GM21528 (cell line): Measurements from ENCODE around the gene DNAJB8.

ENCODE experiments used
- ATAC-seq: cut with Tn5 transposase; IDR thresholded peaks from one replicate; pipeline ENCODE4 v1.9.1; 2021; ENCODE audit warnings: mild to moderate bottlenecking, moderate library complexity; ENCODE audit not compliant: unreplicated experiment, low FRiP score

Gene DNAJB8

GRCh38 chr3:128452120-128452519 lies 14.6 kb downstream of the DNAJB8 start:
- ATAC-seq: no peak

DNA sequence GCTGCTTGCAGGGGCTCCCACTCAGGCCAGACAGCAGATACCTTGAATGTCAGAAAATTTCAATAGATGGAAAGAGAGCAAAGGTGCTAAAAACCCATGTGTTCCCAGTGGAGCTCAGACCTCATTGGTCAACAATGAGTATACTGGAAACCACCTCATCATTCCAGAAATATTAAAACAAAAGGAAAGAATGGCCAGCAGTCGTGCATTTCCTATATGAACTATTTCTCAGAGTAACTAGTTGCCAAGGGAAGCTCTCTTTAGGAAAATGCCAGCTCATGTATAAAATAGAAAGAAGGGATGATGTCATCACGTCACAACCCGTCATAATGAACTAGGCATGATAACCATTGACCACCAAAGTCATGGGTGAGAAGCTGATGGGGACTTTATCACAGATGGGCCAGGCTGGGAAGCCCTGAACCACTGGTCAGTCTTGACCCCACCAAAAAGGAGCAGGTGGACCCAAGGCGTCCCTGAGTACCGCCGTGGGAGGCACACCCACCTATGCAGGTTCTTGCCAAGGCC lies 17.5 kb downstream of the DNAJB8 start:
- ATAC-seq: no peak

GRCh38 chr3:128448491-128448890 lies 18.2 kb downstream of the DNAJB8 start:
- ATAC-seq: no peak

DNA sequence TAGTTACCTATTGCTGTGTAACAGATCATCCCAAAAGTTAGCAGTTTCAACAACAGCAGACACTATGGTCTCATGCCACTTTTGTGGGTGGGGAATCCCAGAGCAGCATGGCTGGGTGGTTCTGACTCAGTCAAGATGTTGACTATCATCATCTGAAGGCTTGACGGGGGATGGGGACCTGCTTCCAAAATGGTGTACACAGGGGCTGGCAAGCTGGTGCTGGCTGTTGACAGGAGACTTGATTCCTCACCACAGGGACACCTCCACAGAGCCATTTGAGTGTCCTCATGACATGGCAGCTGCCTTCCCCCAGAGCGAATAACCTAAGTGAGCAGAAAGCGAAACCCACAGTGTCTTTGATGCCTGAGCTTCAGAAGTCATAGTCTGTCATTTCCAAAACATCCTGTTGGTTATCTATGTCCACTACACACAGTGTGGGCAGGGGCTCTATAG lies 19.1 kb downstream of the DNAJB8 start:
- ATAC-seq: no peak

GRCh38 chr3:128446821-128447220 lies 19.9 kb downstream of the DNAJB8 start:
- ATAC-seq: no peak

- no peak for ATAC-seq
Measured at GRCh38 chr3:128445357-128445756, 21.3 kb downstream of the DNAJB8 start.

DNA sequence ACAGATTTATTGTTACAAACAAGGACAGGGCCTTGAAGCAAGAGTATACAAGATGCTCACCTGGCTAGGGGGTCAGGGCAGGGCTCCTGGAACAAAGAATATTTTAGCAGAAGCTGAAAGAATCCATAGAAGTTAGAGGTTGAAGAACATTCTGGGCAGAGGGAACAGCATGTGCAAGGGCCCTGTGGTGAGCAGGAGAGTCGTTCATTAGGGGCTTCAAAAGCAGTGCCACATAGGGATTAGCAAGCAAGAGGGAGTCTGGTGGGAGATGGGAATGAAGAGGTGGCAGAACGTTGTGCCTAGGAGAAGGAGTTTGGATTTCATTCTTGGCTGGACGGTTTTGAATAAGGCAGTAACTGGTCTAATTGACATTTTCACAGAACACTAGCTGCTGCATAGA lies 22.9 kb downstream of the DNAJB8 start:
- ATAC-seq: no peak

DNA sequence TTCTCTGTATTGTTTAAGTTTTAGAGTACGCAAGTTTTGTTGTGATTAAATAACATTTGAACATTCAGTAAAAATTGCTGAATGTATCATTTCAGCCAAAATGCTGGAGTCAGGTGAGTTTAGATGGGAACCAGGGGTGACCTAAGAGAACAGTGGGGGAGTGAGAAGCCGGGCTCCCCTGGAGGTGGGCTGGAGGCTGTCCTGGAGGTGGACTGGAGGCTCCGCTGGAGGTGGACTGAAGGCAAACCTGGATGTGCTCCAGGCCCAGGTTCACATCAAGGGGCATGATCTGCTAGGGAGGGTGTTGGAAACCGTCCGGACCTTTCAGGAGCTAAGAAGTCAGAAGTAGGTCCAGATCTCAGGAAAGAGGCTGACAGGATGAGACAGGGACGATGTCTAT lies 23.7 kb downstream of the DNAJB8 start:
- no peak for ATAC-seq

DNA sequence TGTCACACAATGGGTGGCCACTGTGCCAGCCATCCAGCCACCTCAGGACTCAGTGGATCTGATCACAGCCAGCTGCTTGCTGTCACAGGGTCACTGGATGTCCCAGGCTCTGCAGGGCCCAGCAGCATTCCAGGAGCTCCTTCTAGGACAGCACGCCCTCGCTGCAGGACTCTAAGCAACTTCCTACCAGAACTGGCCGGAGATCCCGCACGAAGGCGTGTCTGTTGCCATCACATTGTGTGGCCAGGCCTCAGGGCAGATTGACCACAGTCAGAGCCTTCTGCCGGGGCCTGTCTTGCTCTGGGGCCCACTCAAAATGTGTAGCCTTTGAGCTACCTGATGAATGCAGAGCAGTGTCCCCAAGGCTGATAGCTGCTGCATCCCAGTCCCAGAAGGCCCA lies 24.6 kb downstream of the DNAJB8 start:
- no peak for ATAC-seq

DNA sequence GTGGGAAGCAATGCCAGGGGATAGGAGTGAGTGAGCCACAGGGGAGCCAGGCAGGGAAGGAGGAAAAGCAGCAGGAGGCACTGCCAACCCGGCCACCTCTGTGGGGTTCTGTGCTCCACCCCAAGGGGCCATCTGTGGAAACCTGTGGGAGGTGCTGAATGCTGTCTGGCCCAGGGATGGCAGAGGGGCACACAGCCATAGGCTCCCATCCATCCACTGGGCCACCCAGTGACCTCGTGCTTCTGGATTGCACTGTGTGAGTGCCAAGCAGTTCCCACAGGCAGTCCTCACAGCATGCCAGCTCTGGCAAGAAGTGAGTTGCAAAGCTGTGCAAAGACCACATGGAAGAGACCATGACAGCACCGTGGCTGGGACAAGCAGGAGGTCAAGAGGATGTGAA lies 27.5 kb downstream of the DNAJB8 start:
- no peak for ATAC-seq

DNA sequence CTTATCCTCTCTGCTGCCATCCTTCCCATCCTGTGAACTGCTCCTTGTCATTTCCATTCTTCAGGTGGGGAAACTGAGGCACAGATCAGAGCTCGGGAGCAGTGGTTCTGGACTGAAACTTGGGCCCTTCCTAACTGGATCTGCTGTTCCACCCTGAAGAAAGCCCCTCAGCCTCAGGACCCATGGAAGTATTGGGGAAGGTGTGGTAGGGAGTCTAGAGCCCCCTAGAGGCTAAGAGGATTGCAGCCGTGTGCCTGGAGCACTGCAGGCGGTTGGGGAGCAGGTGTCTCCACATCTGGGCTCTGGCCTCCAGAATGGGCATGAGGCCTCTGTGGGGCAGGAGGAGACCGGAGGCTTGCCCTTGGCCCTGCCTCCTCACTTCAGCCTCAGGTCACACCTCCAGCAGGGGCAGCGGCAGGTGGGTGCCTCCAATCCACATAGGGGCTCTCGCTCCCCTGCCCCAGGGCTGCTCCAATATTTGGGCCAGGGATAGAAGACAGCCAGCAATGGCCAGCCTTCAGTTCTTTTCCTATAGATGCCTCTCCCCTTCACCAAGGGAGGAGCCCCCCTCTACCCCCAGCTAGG lies 28.1 kb downstream of the DNAJB8 start:
- ATAC-seq: no peak

- no peak for ATAC-seq
Measured at GRCh38 chr3:128436214-128436613, 30.5 kb downstream of the DNAJB8 start.

GRCh38 chr3:128435561-128435960 lies 31.1 kb downstream of the DNAJB8 start:
- no peak for ATAC-seq

GRCh38 chr3:128435058-128435457 lies 31.6 kb downstream of the DNAJB8 start:
- no peak for ATAC-seq

- ATAC-seq: no peak
Measured at GRCh38 chr3:128434524-128434923, 32.2 kb downstream of the DNAJB8 start.

- no peak for ATAC-seq
Measured at GRCh38 chr3:128433837-128434165, 32.9 kb downstream of the DNAJB8 start.

GRCh38 chr3:128432971-128433836 lies 33.5 kb downstream of the DNAJB8 start:
- ATAC-seq: no peak

DNA sequence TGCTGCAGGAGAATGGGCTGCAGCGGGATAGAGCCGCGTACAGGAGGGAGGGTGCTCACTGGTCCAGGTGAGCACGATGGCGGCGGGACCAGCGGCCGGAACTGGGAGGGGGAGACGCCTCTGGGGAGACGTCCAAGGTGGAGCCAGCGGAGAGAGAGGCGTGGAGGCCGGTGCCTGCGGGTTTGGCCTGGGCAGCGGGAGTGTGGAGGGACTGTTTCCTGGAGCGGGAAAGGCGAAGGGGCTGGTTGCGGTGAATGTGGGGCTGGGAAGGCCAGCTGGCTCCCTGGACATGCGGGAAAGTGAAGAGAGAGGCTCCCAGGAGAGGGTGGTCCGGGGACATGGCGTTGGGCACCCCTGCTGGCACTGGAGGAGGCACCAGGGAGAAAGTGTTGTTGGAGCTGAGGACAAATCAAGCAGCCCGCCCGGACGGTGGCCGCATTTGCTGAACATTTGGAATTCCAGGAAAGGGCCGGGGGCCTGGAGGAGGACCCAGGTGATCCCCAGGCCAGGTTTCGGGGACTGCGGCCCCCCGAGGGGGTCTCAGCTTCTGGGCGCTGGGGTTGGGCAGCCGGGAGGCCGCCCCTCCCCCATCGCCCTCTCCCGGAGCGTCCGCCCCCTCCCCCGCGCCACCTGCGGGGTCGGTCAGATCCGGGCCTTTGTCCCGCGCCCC lies 34.3 kb downstream of the DNAJB8 start:
- no peak for ATAC-seq

DNA sequence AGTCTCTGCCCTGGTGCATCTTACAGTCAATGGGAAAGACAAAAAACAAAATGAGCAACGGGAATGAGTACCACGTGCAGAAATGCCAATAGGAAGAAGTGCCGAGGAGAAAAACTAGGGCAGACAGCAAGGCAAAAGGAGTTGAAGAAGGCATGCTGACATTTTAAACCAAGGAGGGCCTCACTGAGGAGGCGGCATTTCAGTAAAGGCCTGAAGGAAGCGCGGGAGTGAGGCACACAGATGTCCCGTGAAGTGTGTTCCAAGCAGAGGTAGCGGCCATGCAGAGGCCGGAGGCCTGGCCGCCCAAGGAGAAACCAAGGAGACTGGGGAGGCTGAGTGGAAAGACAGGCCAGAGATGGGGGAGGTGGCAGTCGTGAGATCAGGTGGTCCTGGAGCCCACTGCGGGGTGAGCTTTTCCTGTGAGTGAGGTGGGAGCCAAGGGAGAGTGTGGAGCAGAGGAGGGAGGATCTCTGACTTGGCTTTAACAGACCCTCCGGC lies 34.8 kb downstream of the DNAJB8 start:
- no peak for ATAC-seq

DNA sequence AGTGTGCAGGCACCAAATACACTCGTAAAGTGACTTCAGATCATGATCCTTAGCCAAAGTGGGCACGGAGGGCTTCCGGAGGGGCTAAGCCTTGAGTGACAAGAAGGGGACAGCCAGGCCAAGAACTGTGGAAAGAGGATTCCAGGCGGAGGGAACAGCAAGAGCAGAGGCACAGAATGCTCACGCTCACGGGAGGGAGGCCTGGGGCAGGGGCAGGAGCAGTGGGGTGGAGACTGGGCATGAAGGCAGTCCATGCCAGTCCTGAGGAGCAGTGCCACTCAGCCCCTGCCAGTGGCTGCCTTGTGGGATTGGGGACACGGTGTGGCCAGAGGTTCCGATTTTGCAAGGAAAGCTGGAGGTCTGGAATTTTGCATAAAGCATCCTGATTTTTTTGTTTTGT lies 36.0 kb downstream of the DNAJB8 start:
- no peak for ATAC-seq

DNA sequence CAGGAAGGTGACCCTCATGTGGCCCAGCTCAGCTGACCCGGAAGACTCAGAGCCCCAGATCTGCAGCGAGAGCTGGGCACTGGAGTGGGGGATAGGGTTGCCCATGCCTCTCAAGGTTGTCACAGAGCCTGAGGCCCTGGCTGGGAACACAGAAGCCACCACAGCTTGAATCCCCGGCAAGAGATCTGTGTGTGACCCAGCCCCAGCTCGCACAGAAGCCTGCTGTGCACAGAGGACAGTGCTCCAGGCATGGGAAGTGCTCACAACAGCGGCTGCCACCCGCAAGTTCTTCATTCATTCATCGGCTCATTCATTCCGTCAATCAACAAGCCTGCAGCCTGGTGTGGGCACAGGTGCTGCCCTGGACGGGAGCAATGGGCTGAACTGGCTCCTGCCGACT lies 36.4 kb downstream of the DNAJB8 start:
- ATAC-seq: no peak
